Activated T-helper 17 cell treated with anti-CD3 and anti-CD28 coated beads, Interleukin-2, amount 50 U/mL, for 72 hours (primary cell): Measurements from ENCODE around the gene IRX3. TPM values are rescaled to one million over a fixed set of nuclear protein-coding genes. Genes with fewer than 3 reads are reported as not detected.
"Not testable (repeated sequence)": the region's sequence is repeated elsewhere in the genome, so short reads cannot be mapped to it uniquely, and the experiment has no call there.

Experiments used
- ATAC-seq: fragments of 150-1000 bp; cut with Tn5 transposase; replicated peaks from 2 replicates; pipeline ENCODE4 v1.10.0; 2021; ENCODE audit warnings: mild to moderate bottlenecking, moderate library complexity
- H3K27ac Mint-ChIP-seq: one replicate; pipeline ENCODE4 v1.8.0; 2022; ENCODE audit warnings: mixed read lengths
- H3K27me3 Mint-ChIP-seq: one replicate; pipeline ENCODE4 v1.8.0; 2022; ENCODE audit warnings: mixed read lengths
- H3K36me3 Mint-ChIP-seq: one replicate; pipeline ENCODE4 v1.8.0; 2022; ENCODE audit warnings: low read depth, mild to moderate bottlenecking, mixed read lengths
- H3K4me1 Mint-ChIP-seq: one replicate; pipeline ENCODE4 v1.8.0; 2022; ENCODE audit warnings: mixed read lengths
- H3K4me3 Mint-ChIP-seq: one replicate; pipeline ENCODE4 v1.8.0; 2022; ENCODE audit warnings: mild to moderate bottlenecking, mixed read lengths
- H3K9me3 Mint-ChIP-seq: one replicate; pipeline ENCODE4 v1.8.0; 2022; ENCODE audit warnings: mixed read lengths
- total RNA-seq, 2 donors: library from RNA; stranded (reverse); gene quantifications; one replicate each; pipeline ENCODE4 v1.2.3, GENCODE V29; 2022

The IRX3 gene
- total RNA-seq, 2 donors from 2014 or later, result not detected

GRCh38 chr16:54273566-54273965 lies 13.0 kb downstream of the IRX3 start:
- H3K4me1 Mint-ChIP-seq, result no peaks in the 10 kb centered on the region
- no peak for ATAC-seq
- no peaks in the 10 kb centered on the region for H3K36me3 Mint-ChIP-seq
- no peak overlapping the region for H3K27ac Mint-ChIP-seq
- peaks cover 22% of the 10 kb centered on the region for H3K27me3 Mint-ChIP-seq
- no peak overlapping the region for H3K4me3 Mint-ChIP-seq
- H3K9me3 Mint-ChIP-seq, result no peaks in the 10 kb centered on the region

GRCh38 chr16:54270711-54271110 lies 15.9 kb downstream of the IRX3 start:
- Mint-ChIP-seq H3K27ac (no peak overlapping the region), H3K36me3 (no peaks in the 10 kb centered on the region), H3K4me3 (no peak overlapping the region), H3K27me3 (peaks cover 23% of the 10 kb centered on the region), H3K4me1 (no peaks in the 10 kb centered on the region), H3K9me3 (no peaks in the 10 kb centered on the region)
- ATAC-seq, result no peak

- Mint-ChIP-seq H3K27me3 (peaks cover 24% of the 10 kb centered on the region), H3K4me3 (no peak overlapping the region), H3K27ac (no peak overlapping the region), H3K36me3 (no peaks in the 10 kb centered on the region), H3K9me3 (no peaks in the 10 kb centered on the region), H3K4me1 (no peaks in the 10 kb centered on the region)
- ATAC-seq, result no peak
Measured at GRCh38 chr16:54269461-54269860, 17.1 kb downstream of the IRX3 start.

GRCh38 chr16:54268766-54269165 lies 17.8 kb downstream of the IRX3 start:
- Mint-ChIP-seq H3K36me3 (no peaks in the 10 kb centered on the region), H3K27ac (no peak overlapping the region), H3K9me3 (no peaks in the 10 kb centered on the region), H3K4me1 (no peaks in the 10 kb centered on the region), H3K4me3 (no peak overlapping the region), H3K27me3 (peaks cover 21% of the 10 kb centered on the region)
- no peak for ATAC-seq

GRCh38 chr16:54268340-54268739 lies 18.2 kb downstream of the IRX3 start:
- Mint-ChIP-seq H3K9me3 (no peaks in the 10 kb centered on the region), H3K27ac (no peak overlapping the region), H3K36me3 (no peaks in the 10 kb centered on the region), H3K4me1 (no peaks in the 10 kb centered on the region), H3K27me3 (peaks cover 22% of the 10 kb centered on the region), H3K4me3 (no peak overlapping the region)
- ATAC-seq, result no peak

- H3K4me1 Mint-ChIP-seq, result no peaks in the 10 kb centered on the region
- H3K9me3 Mint-ChIP-seq, result no peaks in the 10 kb centered on the region
- no peak for ATAC-seq
- H3K27me3 Mint-ChIP-seq, result peaks cover 23% of the 10 kb centered on the region
- H3K27ac Mint-ChIP-seq, result no peak overlapping the region
- no peak overlapping the region for H3K4me3 Mint-ChIP-seq
- no peaks in the 10 kb centered on the region for H3K36me3 Mint-ChIP-seq
Measured at GRCh38 chr16:54266363-54266955, 20.1 kb downstream of the IRX3 start.

- H3K27me3 Mint-ChIP-seq, result peaks cover 23% of the 10 kb centered on the region
- H3K4me1 Mint-ChIP-seq, result no peaks in the 10 kb centered on the region
- no peaks in the 10 kb centered on the region for H3K9me3 Mint-ChIP-seq
- ATAC-seq, result no peak
- no peaks in the 10 kb centered on the region for H3K36me3 Mint-ChIP-seq
- no peak overlapping the region for H3K4me3 Mint-ChIP-seq
- no peak overlapping the region for H3K27ac Mint-ChIP-seq
Measured at GRCh38 chr16:54265575-54266107, 20.9 kb downstream of the IRX3 start.

- Mint-ChIP-seq H3K27ac (no peak overlapping the region), H3K4me1 (no peaks in the 10 kb centered on the region), H3K4me3 (no peak overlapping the region), H3K9me3 (no peaks in the 10 kb centered on the region), H3K36me3 (no peaks in the 10 kb centered on the region), H3K27me3 (peaks cover 15% of the 10 kb centered on the region)
- ATAC-seq, result no peak
Measured at GRCh38 chr16:54253118-54253517, 33.5 kb downstream of the IRX3 start.

GRCh38 chr16:54248863-54249710 lies 37.5 kb downstream of the IRX3 start:
- peaks cover 5% of the 10 kb centered on the region for H3K9me3 Mint-ChIP-seq
- H3K4me1 Mint-ChIP-seq, result no peaks in the 10 kb centered on the region
- H3K4me3 Mint-ChIP-seq, result no peak overlapping the region
- H3K36me3 Mint-ChIP-seq, result no peaks in the 10 kb centered on the region
- ATAC-seq, result no peak
- no peak overlapping the region for H3K27ac Mint-ChIP-seq
- peaks cover 10% of the 10 kb centered on the region for H3K27me3 Mint-ChIP-seq

- peaks cover 13% of the 10 kb centered on the region for H3K27me3 Mint-ChIP-seq
- H3K9me3 Mint-ChIP-seq, H3K4me1 Mint-ChIP-seq, ATAC-seq, H3K27ac Mint-ChIP-seq, H3K4me3 Mint-ChIP-seq, H3K36me3 Mint-ChIP-seq: not testable (repeated sequence)
Measured at GRCh38 chr16:54247705-54248104, 38.9 kb downstream of the IRX3 start.

- Mint-ChIP-seq H3K36me3 (no peaks in the 10 kb centered on the region), H3K27ac (no peak overlapping the region), H3K4me3 (no peak overlapping the region), H3K9me3 (peaks cover 5% of the 10 kb centered on the region), H3K4me1 (no peaks in the 10 kb centered on the region), H3K27me3 (peaks cover 11% of the 10 kb centered on the region)
- ATAC-seq, result no peak
Measured at GRCh38 chr16:54246454-54246821, 40.1 kb downstream of the IRX3 start.

GRCh38 chr16:54245788-54246453 lies 40.7 kb downstream of the IRX3 start:
- Mint-ChIP-seq H3K4me1 (no peaks in the 10 kb centered on the region), H3K27me3 (peaks cover 11% of the 10 kb centered on the region), H3K27ac (no peak overlapping the region), H3K36me3 (no peaks in the 10 kb centered on the region), H3K4me3 (no peak overlapping the region), H3K9me3 (peaks cover 5% of the 10 kb centered on the region)
- ATAC-seq, result no peak

GRCh38 chr16:54244061-54244886 lies 42.3 kb downstream of the IRX3 start:
- peaks cover 11% of the 10 kb centered on the region for H3K27me3 Mint-ChIP-seq
- H3K9me3 Mint-ChIP-seq, result peaks cover 5% of the 10 kb centered on the region
- ATAC-seq, result no peak
- no peaks in the 10 kb centered on the region for H3K4me1 Mint-ChIP-seq
- H3K4me3 Mint-ChIP-seq, result no peak overlapping the region
- H3K36me3 Mint-ChIP-seq, result no peaks in the 10 kb centered on the region
- no peak overlapping the region for H3K27ac Mint-ChIP-seq

- ATAC-seq, result no peak
- no peak overlapping the region for H3K4me3 Mint-ChIP-seq
- peaks cover 5% of the 10 kb centered on the region for H3K9me3 Mint-ChIP-seq
- H3K27me3 Mint-ChIP-seq, result peaks cover 11% of the 10 kb centered on the region
- no peak overlapping the region for H3K27ac Mint-ChIP-seq
- no peaks in the 10 kb centered on the region for H3K4me1 Mint-ChIP-seq
- no peaks in the 10 kb centered on the region for H3K36me3 Mint-ChIP-seq
Measured at GRCh38 chr16:54243202-54243601, 43.4 kb downstream of the IRX3 start.
